ENCODE measurements around the gene RBPJL.

The RBPJL gene

DNA sequence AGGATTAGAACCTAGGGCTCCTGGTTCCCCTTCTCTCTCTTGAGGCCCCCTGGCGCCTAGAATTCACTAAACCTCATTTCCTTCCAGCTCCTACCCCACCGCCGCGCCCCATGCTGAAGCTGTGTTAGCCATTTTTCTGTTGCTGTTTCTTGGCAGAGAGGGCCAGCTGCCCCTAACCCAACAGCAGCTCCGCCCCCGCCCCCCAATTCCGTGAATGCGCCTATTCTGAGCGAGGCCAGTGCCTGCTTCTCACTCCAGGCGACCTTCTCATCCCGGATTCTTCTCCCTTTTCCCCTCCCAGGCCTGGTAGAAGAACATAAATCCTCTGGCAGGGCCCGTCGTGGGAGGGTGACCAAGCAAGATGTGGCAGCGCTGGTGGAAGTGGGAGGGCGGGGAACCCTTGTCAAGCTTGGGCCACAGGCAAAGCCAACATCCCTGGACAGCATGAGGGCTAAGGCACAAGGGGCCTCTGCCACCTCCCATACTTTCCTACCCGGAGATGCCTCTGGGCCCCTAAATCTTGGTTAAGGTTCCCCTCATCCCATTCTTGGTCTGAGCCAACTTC, 518 bp downstream of the RBPJL start:
- no peak overlapping the region for H3K27ac ChIP-seq (ENCODE audit: low read depth, low read length)
- H3K4me1 ChIP-seq (ENCODE audit: control insufficient read depth, low read length) = no peaks in the 10 kb centered on the region
- peaks cover 13% of the 10 kb centered on the region for H3K27me3 ChIP-seq (ENCODE audit: control insufficient read depth, low read length)
- H3K4me2 ChIP-seq (ENCODE audit: low read length) = no peak overlapping the region
- no peaks in the 10 kb centered on the region for H3K9me2 ChIP-seq (replicated peaks; ENCODE audit: control insufficient read depth, low read length)
- no peak overlapping the region for H3K4me3 ChIP-seq (ENCODE audit: low read length)
- H3K36me3 ChIP-seq (ENCODE audit: control insufficient read depth, low read length) = no peaks in the 10 kb centered on the region
- no peaks in the 10 kb centered on the region for H4K20me1 ChIP-seq (ENCODE audit: control insufficient read depth, insufficient read depth, low read depth, low read length)
- no peaks in the 10 kb centered on the region for H3F3A ChIP-seq (ENCODE audit: control insufficient read depth, insufficient read depth)
- no peak for TF ChIP-seq EZH2phosphoT487 (IDR thresholded peaks at IDR 0.05; ENCODE audit: borderline replicate concordance, low read length)
- no peaks in the 10 kb centered on the region for H3K79me2 ChIP-seq (ENCODE audit: control insufficient read depth, low read length)
- H3K9me3 ChIP-seq (ENCODE audit: control insufficient read depth, insufficient read depth, low read length) = no peaks in the 10 kb centered on the region

DNA sequence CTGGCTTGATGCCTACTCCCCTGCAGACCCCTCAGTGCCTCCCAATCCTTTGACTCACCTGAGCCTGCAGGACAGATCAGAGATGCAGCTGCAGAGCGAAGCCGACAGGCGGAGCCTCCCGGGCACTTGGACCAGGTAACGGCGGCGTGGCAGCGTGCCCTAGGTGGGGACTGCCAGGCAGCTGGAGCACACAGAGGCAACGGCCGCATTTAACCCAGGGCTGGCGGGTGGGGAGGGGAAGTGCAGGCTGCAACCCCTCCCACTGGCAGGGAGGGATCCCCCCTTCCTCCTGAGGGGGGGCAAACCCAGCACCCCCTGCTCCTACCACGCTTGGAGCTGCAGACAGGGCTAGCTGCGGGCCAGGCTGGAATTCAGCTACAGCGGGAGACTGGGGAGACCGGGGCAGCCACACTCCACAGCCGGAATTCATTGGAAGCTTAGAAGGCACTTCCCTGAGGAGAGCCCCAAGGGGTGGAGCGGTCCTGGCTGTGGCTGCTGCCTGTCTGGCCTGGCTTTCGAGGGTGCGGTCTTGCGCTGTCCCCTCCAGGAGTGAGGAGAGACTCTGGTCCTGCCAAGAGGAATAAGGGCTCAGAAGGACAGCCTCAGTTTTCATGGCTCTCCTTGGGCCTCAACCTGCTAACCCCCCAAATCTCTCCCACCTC, 1.6 kb downstream of the RBPJL start, which contains the start of gene MATN4:
MATN4 (minus strand) TSS at position 183 of the 662 bp plus-strand sequence. CDS start 2,717 bp downstream, outside the sequence.
- H3K79me2 ChIP-seq (ENCODE audit: control insufficient read depth, low read length) = no peaks in the 10 kb centered on the region
- H3K9me3 ChIP-seq (ENCODE audit: control insufficient read depth, insufficient read depth, low read length) = no peaks in the 10 kb centered on the region
- H3K27me3 ChIP-seq (ENCODE audit: control insufficient read depth, low read length) = peaks cover 15% of the 10 kb centered on the region
- H3K9me2 ChIP-seq (replicated peaks; ENCODE audit: control insufficient read depth, low read length) = no peaks in the 10 kb centered on the region
- TF ChIP-seq EZH2phosphoT487 (IDR thresholded peaks at IDR 0.05; ENCODE audit: borderline replicate concordance, low read length) = no peak
- TF ChIP-seq, protein P1, sequence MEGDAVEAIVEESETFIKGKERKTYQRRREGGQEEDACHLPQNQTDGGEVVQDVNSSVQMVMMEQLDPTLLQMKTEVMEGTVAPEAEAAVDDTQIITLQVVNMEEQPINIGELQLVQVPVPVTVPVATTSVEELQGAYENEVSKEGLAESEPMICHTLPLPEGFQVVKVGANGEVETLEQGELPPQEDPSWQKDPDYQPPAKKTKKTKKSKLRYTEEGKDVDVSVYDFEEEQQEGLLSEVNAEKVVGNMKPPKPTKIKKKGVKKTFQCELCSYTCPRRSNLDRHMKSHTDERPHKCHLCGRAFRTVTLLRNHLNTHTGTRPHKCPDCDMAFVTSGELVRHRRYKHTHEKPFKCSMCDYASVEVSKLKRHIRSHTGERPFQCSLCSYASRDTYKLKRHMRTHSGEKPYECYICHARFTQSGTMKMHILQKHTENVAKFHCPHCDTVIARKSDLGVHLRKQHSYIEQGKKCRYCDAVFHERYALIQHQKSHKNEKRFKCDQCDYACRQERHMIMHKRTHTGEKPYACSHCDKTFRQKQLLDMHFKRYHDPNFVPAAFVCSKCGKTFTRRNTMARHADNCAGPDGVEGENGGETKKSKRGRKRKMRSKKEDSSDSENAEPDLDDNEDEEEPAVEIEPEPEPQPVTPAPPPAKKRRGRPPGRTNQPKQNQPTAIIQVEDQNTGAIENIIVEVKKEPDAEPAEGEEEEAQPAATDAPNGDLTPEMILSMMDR (IDR thresholded peaks at IDR 0.05; ENCODE audit: low read depth, low read length, poor library complexity, severe bottlenecking) = no peak
- no peaks in the 10 kb centered on the region for H3K36me3 ChIP-seq (ENCODE audit: control insufficient read depth, low read length)
- H3K4me2 ChIP-seq (ENCODE audit: low read length) = no peak within 1 kb of the TSS
- H3K27ac ChIP-seq (ENCODE audit: low read depth, low read length) = no peak within 1 kb of the TSS
- no peak within 1 kb of the TSS for H3K4me3 ChIP-seq (ENCODE audit: low read length)
- H3F3A ChIP-seq (ENCODE audit: control insufficient read depth, insufficient read depth) = no peaks in the 10 kb centered on the region
- H3K4me1 ChIP-seq (ENCODE audit: control insufficient read depth, low read length) = no peaks in the 10 kb centered on the region
- H4K20me1 ChIP-seq (ENCODE audit: control insufficient read depth, insufficient read depth, low read depth, low read length) = no peaks in the 10 kb centered on the region

DNA sequence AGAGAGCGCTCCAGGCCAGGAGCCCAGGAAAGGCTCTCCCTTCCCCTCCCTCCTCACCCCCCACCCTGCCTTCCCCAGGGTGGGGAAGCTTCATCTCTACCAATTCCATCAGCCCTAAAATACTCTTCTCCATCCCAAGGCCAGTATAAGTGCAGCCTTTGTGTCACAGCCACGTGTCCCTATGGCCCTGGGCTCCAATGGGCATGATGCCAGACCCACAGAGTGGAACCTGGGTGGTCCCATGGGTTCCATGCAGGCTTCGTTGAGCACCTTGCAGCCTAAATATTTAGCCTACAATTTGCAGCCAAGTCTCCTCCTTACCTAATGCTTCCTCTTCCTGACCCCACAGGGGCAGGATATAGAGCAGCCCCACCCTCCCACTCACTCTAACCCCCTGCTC, 2.4 kb downstream of the RBPJL start:
- Histone ChIP-seq H3K4me1 (ENCODE audit: control insufficient read depth, low read length) (no peaks in the 10 kb centered on the region), H3K27me3 (ENCODE audit: control insufficient read depth, low read length) (peaks cover 15% of the 10 kb centered on the region), H3K4me3 (ENCODE audit: low read length) (no peak overlapping the region), H3K36me3 (ENCODE audit: control insufficient read depth, low read length) (no peaks in the 10 kb centered on the region), H3K9me3 (ENCODE audit: control insufficient read depth, insufficient read depth, low read length) (no peaks in the 10 kb centered on the region), H3F3A (ENCODE audit: control insufficient read depth, insufficient read depth) (no peaks in the 10 kb centered on the region), H3K27ac (ENCODE audit: low read depth, low read length) (no peak overlapping the region), H3K79me2 (ENCODE audit: control insufficient read depth, low read length) (no peaks in the 10 kb centered on the region), H4K20me1 (ENCODE audit: control insufficient read depth, insufficient read depth, low read depth, low read length) (no peaks in the 10 kb centered on the region), H3K4me2 (ENCODE audit: low read length) (no peak overlapping the region), H3K9me2 (replicated peaks; ENCODE audit: control insufficient read depth, low read length) (no peaks in the 10 kb centered on the region)
- TF ChIP-seq, protein P1 (IDR thresholded peaks at IDR 0.05; ENCODE audit: low read depth, low read length, poor library complexity, severe bottlenecking) = no peak
- TF ChIP-seq EZH2phosphoT487 (IDR thresholded peaks at IDR 0.05; ENCODE audit: borderline replicate concordance, low read length) = no peak

- Histone ChIP-seq H3K4me1 (ENCODE audit: control insufficient read depth, low read length) (no peaks in the 10 kb centered on the region), H3K4me3 (ENCODE audit: low read length) (no peak overlapping the region), H3K79me2 (ENCODE audit: control insufficient read depth, low read length) (no peaks in the 10 kb centered on the region), H3K36me3 (ENCODE audit: control insufficient read depth, low read length) (no peaks in the 10 kb centered on the region), H3K9me3 (ENCODE audit: control insufficient read depth, insufficient read depth, low read length) (no peaks in the 10 kb centered on the region), H3K9me2 (replicated peaks; ENCODE audit: control insufficient read depth, low read length) (no peaks in the 10 kb centered on the region), H3K27me3 (ENCODE audit: control insufficient read depth, low read length) (peaks cover 15% of the 10 kb centered on the region), H3F3A (ENCODE audit: control insufficient read depth, insufficient read depth) (no peaks in the 10 kb centered on the region), H3K4me2 (ENCODE audit: low read length) (no peak overlapping the region), H3K27ac (ENCODE audit: low read depth, low read length) (no peak overlapping the region), H4K20me1 (ENCODE audit: control insufficient read depth, insufficient read depth, low read depth, low read length) (no peaks in the 10 kb centered on the region)
- TF ChIP-seq EZH2phosphoT487 (IDR thresholded peaks at IDR 0.05; ENCODE audit: borderline replicate concordance, low read length) = no peak
- TF ChIP-seq, protein P1 (IDR thresholded peaks at IDR 0.05; ENCODE audit: low read depth, low read length, poor library complexity, severe bottlenecking) = peak; percentile 82
Observed at GRCh38 chr20:45311589-45312211, 5.1 kb downstream of the RBPJL start.

Measured in DOHH2 (cell line).